Measurements from ENCODE around the gene CCT3. TPM values are rescaled to one million over a fixed set of nuclear protein-coding genes. Genes with fewer than 3 reads are reported as not detected.

Gene CCT3
- total RNA-seq, 1 experiment from 2014 or later, result 619 TPM

- BruUV-seq (replicated peaks), result no TSS peak
- no peaks in the 10 kb centered on the region for H4K20me1 ChIP-seq (ENCODE audit: insufficient read depth)
- no peaks in the 10 kb centered on the region for H3K79me2 ChIP-seq (ENCODE audit: insufficient read depth, low read length)
- H3K4me1 ChIP-seq (ENCODE audit: control insufficient read depth in 1 of 2, insufficient read depth in 2 of 2, low read length in 2 of 2), result peaks cover 13 to 17% of the 10 kb centered on the region in 2 experiments; a peak in 3 of 4 replicates
- no peaks in the 10 kb centered on the region for H3K9me3 ChIP-seq (ENCODE audit: control insufficient read depth in 1 of 2, insufficient read depth in 1 of 2, low read depth in 1 of 2, low read length in 2 of 2)
- H3K9me2 ChIP-seq (ENCODE audit: insufficient read depth), result no peaks in the 10 kb centered on the region
- no peak for TF ChIP-seq SIN3A (IDR thresholded peaks at IDR 0.05; ENCODE audit: low read depth)
- TF ChIP-seq CEBPB (IDR thresholded peaks at IDR 0.05; ENCODE audit: low read depth), result no peak
- intact Hi-C loops (cut with micrococcal nuclease), result loop anchor here (2.0 kb wide), 1 partner anchor 270 kb away; no protein-coding TSS in a partner anchor
- no peak overlapping the region for H3K27ac ChIP-seq (ENCODE audit: low read depth, low read length)
- ChIA-PET POLR2A (no interaction called here), RAD21 (ENCODE audit: low non-redundant PET in 1 of 2, low total read pairs in 2 of 2, uncharacterized antibody in 2 of 2, unreplicated experiment in 2 of 2) (no interaction called here), CTCF (no interaction called here)
- no peaks in the 10 kb centered on the region for H3K27me3 ChIP-seq (ENCODE audit: insufficient read depth, low read length)
- no peaks in the 10 kb centered on the region for H3K36me3 ChIP-seq (ENCODE audit: control insufficient read depth in 1 of 2, insufficient read depth in 2 of 2, low read length in 2 of 2)
- DNase-seq (ENCODE audit: low read depth, low spot score), result no peak
- H3K4me3 ChIP-seq (replicated peaks in 1 of 2; ENCODE audit: low read depth in 1 of 2, low read length in 2 of 2), result no peak overlapping the region
- no peak for ATAC-seq
- no peak overlapping the region for H3K4me2 ChIP-seq (ENCODE audit: low read length)
- H3K9ac ChIP-seq (ENCODE audit: low read length), result no peak overlapping the region
- H2AFZ ChIP-seq (ENCODE audit: low read depth, low read length, poor library complexity, severe bottlenecking), result no peak overlapping the region
Measured at GRCh38 chr1:156360534-156360933, 22.4 kb upstream of the CCT3 start.

- Histone ChIP-seq H4K20me1 (ENCODE audit: insufficient read depth) (no peaks in the 10 kb centered on the region), H3K9me3 (ENCODE audit: control insufficient read depth in 1 of 2, insufficient read depth in 1 of 2, low read depth in 1 of 2, low read length in 2 of 2) (no peaks in the 10 kb centered on the region), H3K4me1 (ENCODE audit: control insufficient read depth in 1 of 2, insufficient read depth in 2 of 2, low read length in 2 of 2) (peaks cover 13 to 17% of the 10 kb centered on the region in 2 experiments; a peak in 3 of 4 replicates), H3K27me3 (ENCODE audit: insufficient read depth, low read length) (no peaks in the 10 kb centered on the region), H3K36me3 (ENCODE audit: control insufficient read depth in 1 of 2, insufficient read depth in 2 of 2, low read length in 2 of 2) (no peaks in the 10 kb centered on the region), H2AFZ (ENCODE audit: low read depth, low read length, poor library complexity, severe bottlenecking) (no peak overlapping the region), H3K4me3 (replicated peaks in 1 of 2; ENCODE audit: low read depth in 1 of 2, low read length in 2 of 2) (no peak overlapping the region), H3K27ac (ENCODE audit: low read depth, low read length) (no peak overlapping the region), H3K9me2 (ENCODE audit: insufficient read depth) (no peaks in the 10 kb centered on the region), H3K4me2 (ENCODE audit: low read length) (0 out of 2 replicates have a peak overlapping the region, but pooled peaks have one; percentile 13), H3K9ac (ENCODE audit: low read length) (no peak overlapping the region), H3K79me2 (ENCODE audit: insufficient read depth, low read length) (no peaks in the 10 kb centered on the region)
- ATAC-seq (peak; percentile 73), DNase-seq (ENCODE audit: low read depth, low spot score) (no peak)
- RAD21 ChIA-PET (ENCODE audit: low non-redundant PET in 1 of 2, low total read pairs in 2 of 2, uncharacterized antibody in 2 of 2, unreplicated experiment in 2 of 2), result interaction anchor here in 1 of 2 experiments (0.5 kb wide), 1 partner anchor 269 kb away, joined by 3 read pairs; no protein-coding TSS in a partner anchor
- intact Hi-C loops (cut with micrococcal nuclease), result loop anchor here (2.0 kb wide), 1 partner anchor 269 kb away; no protein-coding TSS in a partner anchor
- POLR2A ChIA-PET, result interaction anchor here (0.7 to 1.3 kb wide), 2 partner anchors 11 to 22 kb away, joined by 3 read pairs; partner anchors contain the start of genes CCT3 and TSACC
- TF ChIP-seq RAD21 (IDR thresholded peaks at IDR 0.05; ENCODE audit: low read depth) (peak; percentile 78), SP1 (IDR thresholded peaks at IDR 0.05; ENCODE audit: low read depth) (no peak)
- TF ChIP-seq, protein P1, sequence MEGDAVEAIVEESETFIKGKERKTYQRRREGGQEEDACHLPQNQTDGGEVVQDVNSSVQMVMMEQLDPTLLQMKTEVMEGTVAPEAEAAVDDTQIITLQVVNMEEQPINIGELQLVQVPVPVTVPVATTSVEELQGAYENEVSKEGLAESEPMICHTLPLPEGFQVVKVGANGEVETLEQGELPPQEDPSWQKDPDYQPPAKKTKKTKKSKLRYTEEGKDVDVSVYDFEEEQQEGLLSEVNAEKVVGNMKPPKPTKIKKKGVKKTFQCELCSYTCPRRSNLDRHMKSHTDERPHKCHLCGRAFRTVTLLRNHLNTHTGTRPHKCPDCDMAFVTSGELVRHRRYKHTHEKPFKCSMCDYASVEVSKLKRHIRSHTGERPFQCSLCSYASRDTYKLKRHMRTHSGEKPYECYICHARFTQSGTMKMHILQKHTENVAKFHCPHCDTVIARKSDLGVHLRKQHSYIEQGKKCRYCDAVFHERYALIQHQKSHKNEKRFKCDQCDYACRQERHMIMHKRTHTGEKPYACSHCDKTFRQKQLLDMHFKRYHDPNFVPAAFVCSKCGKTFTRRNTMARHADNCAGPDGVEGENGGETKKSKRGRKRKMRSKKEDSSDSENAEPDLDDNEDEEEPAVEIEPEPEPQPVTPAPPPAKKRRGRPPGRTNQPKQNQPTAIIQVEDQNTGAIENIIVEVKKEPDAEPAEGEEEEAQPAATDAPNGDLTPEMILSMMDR (IDR thresholded peaks at IDR 0.05 in 2 of 3, conservative IDR thresholded peaks at IDR 0.05 in 1 of 3; ENCODE audit: borderline replicate concordance in 1 of 3, insufficient read depth in 1 of 3, low read depth in 2 of 3, low read length in 2 of 3), result peak; percentile 46 to 62 (median 59)
- no TSS peak for BruUV-seq (replicated peaks)
- CTCF ChIA-PET, result interaction anchor here (0.9 to 2.6 kb wide), 5 partner anchors 15 to 334 kb away, joined by 3 to 8 read pairs (median 5); no protein-coding TSS in a partner anchor
Measured at GRCh38 chr1:156359973-156360372, 21.9 kb upstream of the CCT3 start.

Data from HCT116 (cell line).